Stimulated activated CD4-positive, alpha-beta T cell treated with anti-CD3 and anti-CD28 coated beads, Interleukin-4, amount 100 ng/mL, for 48 hours (primary cell): ENCODE results near the gene SAA2.
"Not testable (repeated sequence)": the region's sequence is repeated elsewhere in the genome, so short reads cannot be mapped to it uniquely, and the experiment has no call there.

ENCODE experiments used
- DNase-seq, 2 donors: peaks; one replicate each; pipeline ENCODE4 v3.0.0-alpha.2; 2020; ENCODE audit warnings: low read depth in 2 of 2

The SAA2 gene

GRCh38 chr11:18253233-18253632, 4.8 kb upstream of the SAA2 start:
- DNase-seq: no peak

GRCh38 chr11:18247191-18247581, 1.3 kb downstream of the SAA2 start:
- not testable (repeated sequence) for DNase-seq

GRCh38 chr11:18246379-18247190, 1.9 kb downstream of the SAA2 start:
- DNase-seq: peak in 1 of 2 donors; percentile 16

- DNase-seq: no peak
Measured at GRCh38 chr11:18245396-18245795, 3.1 kb downstream of the SAA2 start.

GRCh38 chr11:18243783-18244362, 4.6 kb downstream of the SAA2 start:
- peak; percentile 38 to 49 for DNase-seq

- DNase-seq: no peak
Measured at GRCh38 chr11:18239655-18240054, 8.8 kb downstream of the SAA2 start.

- DNase-seq: no peak
Measured at GRCh38 chr11:18236664-18237356, 11.7 kb downstream of the SAA2 start, which contains the start of gene SAA4. Gene SAA4, minus strand, starts transcription at chr11:18236802. Its CDS starts 876 bp downstream, at chr11:18235926.

GRCh38 chr11:18235394-18236334, 12.8 kb downstream of the SAA2 start:
- DNase-seq: no peak

GRCh38 chr11:18233912-18234311, 14.6 kb downstream of the SAA2 start:
- no peak for DNase-seq

GRCh38 chr11:18230859-18231258, 17.6 kb downstream of the SAA2 start:
- no peak for DNase-seq

- DNase-seq: no peak
Measured at GRCh38 chr11:18229501-18229900, 19.0 kb downstream of the SAA2 start.

- no peak for DNase-seq
Measured at GRCh38 chr11:18225913-18226312, 22.6 kb downstream of the SAA2 start.

- no peak for DNase-seq
Measured at GRCh38 chr11:18223591-18224387, 24.7 kb downstream of the SAA2 start.

- DNase-seq: no peak
Measured at GRCh38 chr11:18222814-18223421, 25.6 kb downstream of the SAA2 start.

- DNase-seq: no peak
Measured at GRCh38 chr11:18221274-18221876, 27.1 kb downstream of the SAA2 start.

GRCh38 chr11:18209058-18209457, 39.4 kb downstream of the SAA2 start:
- no peak for DNase-seq

- DNase-seq: no peak
Measured at GRCh38 chr11:18204771-18205170, 43.7 kb downstream of the SAA2 start.

- no peak for DNase-seq
Measured at GRCh38 chr11:18204220-18204619, 44.2 kb downstream of the SAA2 start.

- DNase-seq: no peak
Measured at GRCh38 chr11:18203723-18204122, 44.7 kb downstream of the SAA2 start.

- DNase-seq: not testable (repeated sequence)
Measured at GRCh38 chr11:18197738-18198137, 50.7 kb downstream of the SAA2 start.
